HG03045 (cell line): ENCODE data around the gene FOXP1.
A peak's percentile ranks its signal among the peaks of the same experiment; 100 is the strongest.

ENCODE experiments used
- ATAC-seq: cut with Tn5 transposase; IDR thresholded peaks from one replicate; pipeline ENCODE4 v1.9.1; 2021; ENCODE audit warnings: mild to moderate bottlenecking, moderate library complexity; ENCODE audit not compliant: unreplicated experiment

FOXP1 gene

GRCh38 chr3:71140477-71140876 is 443.1 kb downstream of the FOXP1 start:
- no peak for ATAC-seq

GRCh38 chr3:71139496-71139895 is 444.0 kb downstream of the FOXP1 start:
- no peak for ATAC-seq

GRCh38 chr3:71138410-71138809 is 445.1 kb downstream of the FOXP1 start:
- ATAC-seq = no peak

- no peak for ATAC-seq
These were observed 447.3 kb downstream of the FOXP1 start for GRCh38 chr3:71136276-71136675.

GRCh38 chr3:71135373-71136088 is 448.0 kb downstream of the FOXP1 start:
- no peak for ATAC-seq

GRCh38 chr3:71134521-71134920 is 449.0 kb downstream of the FOXP1 start:
- no peak for ATAC-seq

- no peak for ATAC-seq
These were observed 449.7 kb downstream of the FOXP1 start for GRCh38 chr3:71133865-71134264.

- ATAC-seq = no peak
These were observed 450.4 kb downstream of the FOXP1 start for GRCh38 chr3:71132995-71133730.

- ATAC-seq = no peak
These were observed 451.9 kb downstream of the FOXP1 start for GRCh38 chr3:71131375-71132314.

- ATAC-seq = peak; percentile 48
These were observed 452.8 kb downstream of the FOXP1 start for GRCh38 chr3:71130471-71131374.

GRCh38 chr3:71129611-71130431 is 453.7 kb downstream of the FOXP1 start:
- ATAC-seq = no peak

- no peak for ATAC-seq
These were observed 454.6 kb downstream of the FOXP1 start for GRCh38 chr3:71128961-71129360.

GRCh38 chr3:71127844-71128243 is 455.7 kb downstream of the FOXP1 start:
- no peak for ATAC-seq

- ATAC-seq = no peak
These were observed 456.3 kb downstream of the FOXP1 start for GRCh38 chr3:71127052-71127831.

- no peak for ATAC-seq
These were observed 457.8 kb downstream of the FOXP1 start for GRCh38 chr3:71125738-71126137.

- ATAC-seq = no peak
These were observed 459.5 kb downstream of the FOXP1 start for GRCh38 chr3:71124048-71124447.

- no peak for ATAC-seq
These were observed 460.9 kb downstream of the FOXP1 start for GRCh38 chr3:71122641-71123040.

GRCh38 chr3:71121429-71122167 is 461.9 kb downstream of the FOXP1 start:
- no peak for ATAC-seq
